ENCODE results near the gene PLXNA4. TPM values are rescaled to one million over a fixed set of nuclear protein-coding genes. Genes with fewer than 3 reads are reported as not detected.

The PLXNA4 gene
- total RNA-seq, 1 experiment from 2014 or later = 0.81 TPM

GRCh38 chr7:132577206-132578049 is 1.2 kb upstream of the PLXNA4 start (continued):
- no peak for TF ChIP-seq E2F4 (CRISPR knock-in tag; IDR thresholded peaks at IDR 0.05; ENCODE audit: borderline replicate concordance, low read depth)
- no peak for TF ChIP-seq PRDM15 (CRISPR knock-in tag; IDR thresholded peaks at IDR 0.05)
- TF ChIP-seq, protein P1, sequence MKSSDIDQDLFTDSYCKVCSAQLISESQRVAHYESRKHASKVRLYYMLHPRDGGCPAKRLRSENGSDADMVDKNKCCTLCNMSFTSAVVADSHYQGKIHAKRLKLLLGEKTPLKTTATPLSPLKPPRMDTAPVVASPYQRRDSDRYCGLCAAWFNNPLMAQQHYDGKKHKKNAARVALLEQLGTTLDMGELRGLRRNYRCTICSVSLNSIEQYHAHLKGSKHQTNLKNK (CRISPR knock-in tag; IDR thresholded peaks at IDR 0.05) = no peak

DNA sequence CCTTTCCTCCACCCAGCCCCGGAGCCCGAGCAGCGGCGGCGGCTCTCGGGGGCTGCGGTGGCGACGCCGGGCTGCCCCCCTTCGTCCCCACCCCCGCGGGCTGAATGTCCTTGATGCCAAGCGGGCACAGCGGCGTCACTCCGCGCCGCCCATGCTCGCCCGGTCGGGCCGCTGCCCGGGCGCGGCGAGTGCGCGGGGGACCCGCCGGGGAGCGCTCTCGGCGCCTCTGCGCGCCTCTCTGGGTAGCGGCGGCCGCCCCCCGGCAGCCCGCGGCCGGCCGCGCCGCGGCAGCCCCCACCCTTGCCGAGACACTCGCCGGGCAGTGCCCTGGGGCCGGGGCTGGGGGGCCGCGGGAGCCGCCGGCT is 433 bp upstream of the PLXNA4 start:
- no peaks in the 10 kb centered on the region for H3K9me3 Mint-ChIP-seq
- H3K36me3 Mint-ChIP-seq = no peaks in the 10 kb centered on the region
- peaks cover 80% of the 10 kb centered on the region for H3K27me3 Mint-ChIP-seq (ENCODE audit: low read depth)
- TF ChIP-seq, protein P2, sequence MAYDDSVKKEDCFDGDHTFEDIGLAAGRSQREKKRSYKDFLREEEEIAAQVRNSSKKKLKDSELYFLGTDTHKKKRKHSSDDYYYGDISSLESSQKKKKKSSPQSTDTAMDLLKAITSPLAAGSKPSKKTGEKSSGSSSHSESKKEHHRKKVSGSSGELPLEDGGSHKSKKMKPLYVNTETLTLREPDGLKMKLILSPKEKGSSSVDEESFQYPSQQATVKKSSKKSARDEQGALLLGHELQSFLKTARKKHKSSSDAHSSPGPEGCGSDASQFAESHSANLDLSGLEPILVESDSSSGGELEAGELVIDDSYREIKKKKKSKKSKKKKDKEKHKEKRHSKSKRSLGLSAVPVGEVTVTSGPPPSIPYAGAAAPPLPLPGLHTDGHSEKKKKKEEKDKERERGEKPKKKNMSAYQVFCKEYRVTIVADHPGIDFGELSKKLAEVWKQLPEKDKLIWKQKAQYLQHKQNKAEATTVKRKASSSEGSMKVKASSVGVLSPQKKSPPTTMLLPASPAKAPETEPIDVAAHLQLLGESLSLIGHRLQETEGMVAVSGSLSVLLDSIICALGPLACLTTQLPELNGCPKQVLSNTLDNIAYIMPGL (CRISPR knock-in tag; IDR thresholded peaks at IDR 0.05) = no peak
- TF ChIP-seq IRF2 (CRISPR knock-in tag; IDR thresholded peaks at IDR 0.05; ENCODE audit: borderline replicate concordance, low read depth) (no peak), E2F5 (CRISPR knock-in tag; IDR thresholded peaks at IDR 0.05) (no peak), KAT7 (CRISPR knock-in tag; IDR thresholded peaks at IDR 0.05; ENCODE audit: borderline replicate concordance) (no peak), USF1 (CRISPR knock-in tag; IDR thresholded peaks at IDR 0.05) (no peak), NR3C1 (CRISPR knock-in tag; conservative IDR thresholded peaks at IDR 0.05; ENCODE audit: low read depth) (no peak), ESRRA (CRISPR knock-in tag; IDR thresholded peaks at IDR 0.05; ENCODE audit: borderline replicate concordance) (no peak), MLX (CRISPR knock-in tag; IDR thresholded peaks at IDR 0.05) (no peak), ZSCAN18 (CRISPR knock-in tag; IDR thresholded peaks at IDR 0.05) (no peak), SP1 (CRISPR knock-in tag; conservative IDR thresholded peaks at IDR 0.05) (no peak), ZNF121 (CRISPR knock-in tag; IDR thresholded peaks at IDR 0.05) (no peak)
- H3K27ac Mint-ChIP-seq = no peak overlapping the region
- peak; percentile 18 for DNase-seq (ENCODE audit: low spot score)
- POLR2A ChIA-PET = no interaction called here
- CTCF ChIA-PET = interaction anchor here (0.6 to 2.3 kb wide), 28 partner anchors 9 to 1358 kb away, joined by 3 to 18 read pairs (median 4); no protein-coding TSS in a partner anchor
- H3K4me3 Mint-ChIP-seq = peak overlapping the region; percentile 68
- peak; percentile 1; the same call in 1 of the 2 replicates for ATAC-seq
- H3K4me1 Mint-ChIP-seq = peaks cover 45% of the 10 kb centered on the region

Data from WTC11 (cell line).